Esophagus muscularis mucosa (tissue), 4 donors: ENCODE data around the gene SGPP2. TPM values are rescaled to one million over a fixed set of nuclear protein-coding genes. Genes with fewer than 3 reads are reported as not detected.
A peak's percentile ranks its signal among the peaks of the same experiment; 100 is the strongest.

ENCODE experiments used
- DNase-seq: peaks from one replicate; pipeline ENCODE4 v3.0.0-alpha.2; 2017; ENCODE audit errors: extremely low spot score
- H3K27ac ChIP-seq, 4 donors: fragments of 200-600 bp; sonication (generic); replicated peaks in 1 of 4; 1 replicate in 3 of 4; 2 replicates in 1 of 4; pipeline ENCODE4 v1.5.1; 2016 to 2019; ENCODE audit warnings: mild to moderate bottlenecking in 1 of 4
- H3K27me3 ChIP-seq, 4 donors: fragments of 200-600 bp; sonication (generic); one replicate each; pipeline versions ENCODE4 v1.5.1 to v1.6.0; 2016 to 2019
- H3K36me3 ChIP-seq, 4 donors: fragments of 200-600 bp; sonication (generic); one replicate each; pipeline ENCODE4 v1.5.1; 2016 to 2019
- H3K4me1 ChIP-seq, 4 donors: fragments of 200-600 bp; sonication (generic); one replicate each; pipeline ENCODE4 v1.5.1; 2016 to 2019
- H3K4me3 ChIP-seq, 4 donors: fragments of 200-600 bp; sonication (generic); 1 replicate in 2 of 4; 2 replicates in 2 of 4; pipeline ENCODE4 v1.5.1; 2016 to 2019; ENCODE audit warnings: mild to moderate bottlenecking in 4 of 4, moderate library complexity in 1 of 4
- H3K9me3 ChIP-seq, 4 donors: fragments of 200-600 bp; sonication (generic); 1 replicate in 3 of 4; 2 replicates in 1 of 4; pipeline ENCODE4 v1.5.1; 2016 to 2019
- CTCF ChIP-seq, 3 experiments: fragments of 200-600 bp in 2 of 3; fragments of 450-650 bp in 1 of 3; sonication (generic) in 2 of 3; IDR thresholded peaks; one replicate each; pipeline ENCODE4 v1.5.1; 2017 to 2019; ENCODE audit warnings: antibody characterized with exemption in 3 of 3, mild to moderate bottlenecking in 2 of 3, moderate library complexity in 1 of 3
- EP300 ChIP-seq: sonication (generic); formaldehyde crosslinking; IDR thresholded peaks from one replicate; pipeline ENCODE4 v1.6.1; 2017; ENCODE audit warnings: antibody characterized with exemption
- POLR2A ChIP-seq: fragments of 450-650 bp; IDR thresholded peaks from one replicate; pipeline ENCODE4 v1.6.1; 2017; ENCODE audit warnings: antibody characterized with exemption, moderate library complexity, mild to moderate bottlenecking, low read depth
- POLR2AphosphoS5 ChIP-seq, 2 donors: sonication (generic); formaldehyde crosslinking; IDR thresholded peaks; one replicate each; pipeline ENCODE4 v1.6.1; 2017; ENCODE audit warnings: antibody characterized with exemption in 2 of 2
- WGBS: methylation state at CpG from one replicate; pipeline ENCODE4 v1.1.5; 2018; 5-methylcytosine and 5-hydroxymethylcytosine counted together
- intact Hi-C: fragments of 100-400 bp; cut with DNase I; formaldehyde crosslinking; loops from one replicate; pipeline ENCODE4 v1.15.1; 2023
- total RNA-seq, 4 donors: library from RNA; depleted of rRNA; stranded (reverse); fragments of >200 nt; gene quantifications; one replicate each; pipeline versions ENCODE4 v1.1.0 to v1.2.1, GENCODE V29; 2016

SGPP2 gene
- total RNA-seq, 4 donors from 2014 or later: 0.32 to 0.83 (median 0.52) TPM

GRCh38 chr2:222568865-222569264 lies 144.5 kb downstream of the SGPP2 start:
- peak overlapping the region in 1 of 4 donors; percentile 50 for H3K27ac ChIP-seq
- H3K9me3 ChIP-seq: no peaks in the 10 kb centered on the region
- no peak overlapping the region for H3K4me3 ChIP-seq
- no peak for DNase-seq
- intact Hi-C loops: no loop called here
- H3K4me1 ChIP-seq: peaks cover 19 to 50% (median 48%) of the 10 kb centered on the region in 4 donors
- TF ChIP-seq CTCF (IDR thresholded peaks at IDR 0.05) (no peak), POLR2AphosphoS5 (IDR thresholded peaks at IDR 0.05) (no peak), EP300 (no peak), POLR2A (no peak)
- WGBS: 37% methylated on average over 4 of the region's 4 CpGs
- H3K27me3 ChIP-seq: no peaks in the 10 kb centered on the region
- H3K36me3 ChIP-seq: peaks cover 0 to 16% (median 5%) of the 10 kb centered on the region in 4 donors

GRCh38 chr2:222569826-222570225 lies 145.5 kb downstream of the SGPP2 start:
- Histone ChIP-seq H3K27ac (peak overlapping the region in 1 of 4 donors; percentile 50), H3K4me3 (no peak overlapping the region), H3K4me1 (peaks cover 19 to 59% (median 58%) of the 10 kb centered on the region in 4 donors), H3K36me3 (peaks cover 0 to 16% (median 5%) of the 10 kb centered on the region in 4 donors), H3K9me3 (no peaks in the 10 kb centered on the region), H3K27me3 (no peaks in the 10 kb centered on the region)
- intact Hi-C loops: no loop called here
- TF ChIP-seq EP300 (no peak), POLR2AphosphoS5 (IDR thresholded peaks at IDR 0.05) (no peak), CTCF (IDR thresholded peaks at IDR 0.05) (no peak), POLR2A (no peak)
- WGBS: 74% methylated on average over 1 of the region's 1 CpG
- no peak for DNase-seq

- peaks cover 0 to 10% (median 3%) of the 10 kb centered on the region in 4 donors for H3K36me3 ChIP-seq
- no peaks in the 10 kb centered on the region for H3K9me3 ChIP-seq
- H3K27me3 ChIP-seq: no peaks in the 10 kb centered on the region
- DNase-seq: no peak
- peaks cover 19 to 79% (median 76%) of the 10 kb centered on the region in 4 donors for H3K4me1 ChIP-seq
- H3K27ac ChIP-seq: peak overlapping the region; percentile 32 to 79 (median 54)
- WGBS: 88% methylated on average over 6 of the region's 6 CpGs
- intact Hi-C loops: no loop called here
- H3K4me3 ChIP-seq: no peak overlapping the region
- TF ChIP-seq POLR2AphosphoS5 (IDR thresholded peaks at IDR 0.05): no peak
- TF ChIP-seq EP300: no peak
- TF ChIP-seq CTCF (IDR thresholded peaks at IDR 0.05): no peak
- TF ChIP-seq POLR2A: no peak
Measured at GRCh38 chr2:222572264-222572721, 147.9 kb downstream of the SGPP2 start.

GRCh38 chr2:222572751-222573174 lies 148.4 kb downstream of the SGPP2 start:
- 43% methylated on average over 1 of the region's 1 CpG for WGBS
- peak; percentile 63 for TF ChIP-seq EP300
- no peak for TF ChIP-seq POLR2A
- no peak for DNase-seq
- no peaks in the 10 kb centered on the region for H3K27me3 ChIP-seq
- peak overlapping the region; percentile 32 to 79 (median 54) for H3K27ac ChIP-seq
- intact Hi-C loops: no loop called here
- no peak overlapping the region for H3K4me3 ChIP-seq
- peaks cover 19 to 82% (median 80%) of the 10 kb centered on the region in 4 donors for H3K4me1 ChIP-seq
- H3K36me3 ChIP-seq: peaks cover 0 to 10% (median 3%) of the 10 kb centered on the region in 4 donors
- H3K9me3 ChIP-seq: no peaks in the 10 kb centered on the region

- H3K36me3 ChIP-seq: peaks cover 0 to 10% (median 3%) of the 10 kb centered on the region in 4 donors
- H3K4me1 ChIP-seq: peaks cover 15 to 84% (median 69%) of the 10 kb centered on the region in 4 donors
- intact Hi-C loops: no loop called here
- H3K27ac ChIP-seq: no peak overlapping the region
- TF ChIP-seq EP300: no peak
- TF ChIP-seq CTCF (IDR thresholded peaks at IDR 0.05): no peak
- no peak for TF ChIP-seq POLR2AphosphoS5 (IDR thresholded peaks at IDR 0.05)
- TF ChIP-seq POLR2A: no peak
- DNase-seq: no peak
- no peaks in the 10 kb centered on the region for H3K27me3 ChIP-seq
- no peak overlapping the region for H3K4me3 ChIP-seq
- H3K9me3 ChIP-seq: no peaks in the 10 kb centered on the region
- 93% methylated on average over 2 of the region's 2 CpGs for WGBS
Measured at GRCh38 chr2:222575618-222576017, 151.3 kb downstream of the SGPP2 start.
